ENCODE measurements around the gene SLC35F1. TPM values are rescaled to one million over a fixed set of nuclear protein-coding genes. Genes with fewer than 3 reads are reported as not detected.

Gene SLC35F1
- total and polyA plus RNA-seq, 2 donors (not counting 1 experiment from before 2014, with no cell fraction given), result 0.09 to 0.17 TPM

DNA sequence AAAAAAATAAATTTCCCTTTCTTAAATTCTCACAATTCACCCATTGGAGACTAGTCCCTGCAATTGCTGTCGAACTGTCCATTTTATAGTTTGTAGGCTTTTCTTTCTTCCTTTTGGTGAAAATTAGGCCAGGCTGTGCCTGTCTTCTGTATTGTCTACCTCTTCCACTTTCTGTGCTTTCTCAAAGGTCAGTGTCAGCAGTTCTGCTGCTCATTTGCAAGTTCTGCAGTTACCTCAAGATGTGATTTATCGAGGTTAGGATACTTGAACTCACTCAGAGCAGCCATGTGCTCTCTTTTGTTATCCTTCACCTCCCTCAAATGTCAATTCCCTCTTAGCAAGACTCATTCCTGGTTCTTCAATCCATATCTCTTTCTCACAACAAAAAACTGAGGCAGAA, 179.1 kb downstream of the SLC35F1 start:
- no peak for DNase-seq (ENCODE audit: low read depth in 2 of 2)
- Histone ChIP-seq H3K27ac (ENCODE audit: insufficient read depth, low read length) (no peak overlapping the region), H3K9me3 (ENCODE audit: control insufficient read depth, insufficient read depth, low read depth, low read length) (no peaks in the 10 kb centered on the region), H3K79me2 (ENCODE audit: control insufficient read depth, insufficient read depth, low read length) (no peaks in the 10 kb centered on the region), H3K27me3 (ENCODE audit: control insufficient read depth, insufficient read depth, low read length) (no peaks in the 10 kb centered on the region), H3K4me2 (ENCODE audit: extremely low read depth, insufficient read depth, low read length) (no peak overlapping the region), H3K4me3 (replicated peaks in 1 of 4; ENCODE audit: control extremely low read depth in 1 of 4, insufficient read depth in 1 of 4, low read depth in 3 of 4, low read length in 4 of 4) (no peak overlapping the region), H3K4me1 (ENCODE audit: control insufficient read depth, extremely low read depth, insufficient read depth, low read length) (no peaks in the 10 kb centered on the region), H4K20me1 (ENCODE audit: control insufficient read depth, extremely low read depth, insufficient read depth, low read length) (no peaks in the 10 kb centered on the region), H2AFZ (ENCODE audit: low read length) (no peak overlapping the region), H3K9ac (ENCODE audit: insufficient read depth, low read length) (no peak overlapping the region), H3K36me3 (ENCODE audit: control insufficient read depth, insufficient read depth, low read length) (no peaks in the 10 kb centered on the region)
- no peak for TF ChIP-seq EZH2 (IDR thresholded peaks at IDR 0.05; ENCODE audit: low read length, missing control alignments)
- TF ChIP-seq, protein P1, sequence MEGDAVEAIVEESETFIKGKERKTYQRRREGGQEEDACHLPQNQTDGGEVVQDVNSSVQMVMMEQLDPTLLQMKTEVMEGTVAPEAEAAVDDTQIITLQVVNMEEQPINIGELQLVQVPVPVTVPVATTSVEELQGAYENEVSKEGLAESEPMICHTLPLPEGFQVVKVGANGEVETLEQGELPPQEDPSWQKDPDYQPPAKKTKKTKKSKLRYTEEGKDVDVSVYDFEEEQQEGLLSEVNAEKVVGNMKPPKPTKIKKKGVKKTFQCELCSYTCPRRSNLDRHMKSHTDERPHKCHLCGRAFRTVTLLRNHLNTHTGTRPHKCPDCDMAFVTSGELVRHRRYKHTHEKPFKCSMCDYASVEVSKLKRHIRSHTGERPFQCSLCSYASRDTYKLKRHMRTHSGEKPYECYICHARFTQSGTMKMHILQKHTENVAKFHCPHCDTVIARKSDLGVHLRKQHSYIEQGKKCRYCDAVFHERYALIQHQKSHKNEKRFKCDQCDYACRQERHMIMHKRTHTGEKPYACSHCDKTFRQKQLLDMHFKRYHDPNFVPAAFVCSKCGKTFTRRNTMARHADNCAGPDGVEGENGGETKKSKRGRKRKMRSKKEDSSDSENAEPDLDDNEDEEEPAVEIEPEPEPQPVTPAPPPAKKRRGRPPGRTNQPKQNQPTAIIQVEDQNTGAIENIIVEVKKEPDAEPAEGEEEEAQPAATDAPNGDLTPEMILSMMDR (conservative IDR thresholded peaks at IDR 0.05 in 1 of 2, IDR thresholded peaks at IDR 0.05 in 1 of 2; ENCODE audit: low read depth in 1 of 2, low read length in 2 of 2), result no peak

DNA sequence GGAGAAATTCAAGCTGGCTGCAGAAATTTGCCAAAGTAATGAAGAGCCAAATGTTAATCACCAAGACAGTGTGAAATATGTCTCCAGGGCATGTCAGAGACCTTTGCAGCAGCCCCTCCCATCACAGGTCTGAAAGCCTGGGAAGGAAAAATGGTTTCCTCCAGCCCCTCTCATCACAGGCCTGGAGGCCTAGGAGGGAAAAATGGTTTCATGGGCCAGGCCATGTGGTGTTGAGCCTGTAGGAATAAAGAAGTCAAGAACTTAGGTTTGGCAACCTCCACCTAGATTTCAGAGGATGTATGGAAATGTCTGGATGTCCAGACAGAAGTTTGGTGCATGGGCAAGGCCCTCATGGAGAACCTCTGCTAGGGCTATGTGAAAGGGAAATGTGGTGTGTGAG, 185.0 kb downstream of the SLC35F1 start:
- Histone ChIP-seq H3K9me3 (ENCODE audit: control insufficient read depth, insufficient read depth, low read depth, low read length) (no peaks in the 10 kb centered on the region), H3K27me3 (ENCODE audit: control insufficient read depth, insufficient read depth, low read length) (no peaks in the 10 kb centered on the region), H3K4me1 (ENCODE audit: control insufficient read depth, extremely low read depth, insufficient read depth, low read length) (no peaks in the 10 kb centered on the region), H3K27ac (ENCODE audit: insufficient read depth, low read length) (no peak overlapping the region), H3K36me3 (ENCODE audit: control insufficient read depth, insufficient read depth, low read length) (no peaks in the 10 kb centered on the region), H3K4me2 (ENCODE audit: extremely low read depth, insufficient read depth, low read length) (no peak overlapping the region), H3K9ac (ENCODE audit: insufficient read depth, low read length) (no peak overlapping the region), H2AFZ (ENCODE audit: low read length) (no peak overlapping the region), H3K4me3 (replicated peaks in 1 of 4; ENCODE audit: control extremely low read depth in 1 of 4, insufficient read depth in 1 of 4, low read depth in 3 of 4, low read length in 4 of 4) (no peak overlapping the region), H4K20me1 (ENCODE audit: control insufficient read depth, extremely low read depth, insufficient read depth, low read length) (no peaks in the 10 kb centered on the region), H3K79me2 (ENCODE audit: control insufficient read depth, insufficient read depth, low read length) (no peaks in the 10 kb centered on the region)
- DNase-seq (ENCODE audit: low read depth in 2 of 2), result no peak
- no peak for TF ChIP-seq EZH2 (IDR thresholded peaks at IDR 0.05; ENCODE audit: low read length, missing control alignments)
- TF ChIP-seq, protein P1 (conservative IDR thresholded peaks at IDR 0.05 in 1 of 2, IDR thresholded peaks at IDR 0.05 in 1 of 2; ENCODE audit: low read depth in 1 of 2, low read length in 2 of 2), result no peak

DNA sequence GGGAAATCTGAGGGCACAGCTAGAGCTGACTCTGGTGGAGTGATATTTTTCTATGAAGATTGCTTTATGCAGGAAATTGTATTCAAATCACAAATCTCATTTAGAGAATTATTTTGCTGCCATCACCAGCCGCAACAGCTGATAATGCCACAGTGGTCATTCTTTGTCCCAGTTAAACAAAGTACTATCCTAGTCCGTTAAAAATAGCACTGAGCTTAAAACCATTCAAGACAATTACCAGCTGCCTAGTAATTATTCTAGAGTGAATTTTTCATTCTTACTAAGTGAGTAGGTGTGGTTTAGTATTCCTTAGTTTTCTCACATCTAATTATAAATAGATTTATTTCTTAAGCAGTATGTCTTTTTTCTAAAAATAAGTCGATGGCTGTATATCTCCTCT, 190.5 kb downstream of the SLC35F1 start:
- Histone ChIP-seq H2AFZ (ENCODE audit: low read length) (no peak overlapping the region), H3K27me3 (ENCODE audit: control insufficient read depth, insufficient read depth, low read length) (no peaks in the 10 kb centered on the region), H3K9ac (ENCODE audit: insufficient read depth, low read length) (no peak overlapping the region), H3K27ac (ENCODE audit: insufficient read depth, low read length) (no peak overlapping the region), H3K9me3 (ENCODE audit: control insufficient read depth, insufficient read depth, low read depth, low read length) (no peaks in the 10 kb centered on the region), H3K4me2 (ENCODE audit: extremely low read depth, insufficient read depth, low read length) (no peak overlapping the region), H3K4me3 (replicated peaks in 1 of 4; ENCODE audit: control extremely low read depth in 1 of 4, insufficient read depth in 1 of 4, low read depth in 3 of 4, low read length in 4 of 4) (no peak overlapping the region), H4K20me1 (ENCODE audit: control insufficient read depth, extremely low read depth, insufficient read depth, low read length) (no peaks in the 10 kb centered on the region), H3K36me3 (ENCODE audit: control insufficient read depth, insufficient read depth, low read length) (no peaks in the 10 kb centered on the region), H3K4me1 (ENCODE audit: control insufficient read depth, extremely low read depth, insufficient read depth, low read length) (no peaks in the 10 kb centered on the region), H3K79me2 (ENCODE audit: control insufficient read depth, insufficient read depth, low read length) (no peaks in the 10 kb centered on the region)
- TF ChIP-seq, protein P1 (conservative IDR thresholded peaks at IDR 0.05 in 1 of 2, IDR thresholded peaks at IDR 0.05 in 1 of 2; ENCODE audit: low read depth in 1 of 2, low read length in 2 of 2), result no peak
- TF ChIP-seq EZH2 (IDR thresholded peaks at IDR 0.05; ENCODE audit: low read length, missing control alignments), result no peak
- no peak for DNase-seq (ENCODE audit: low read depth in 2 of 2)
